Keratinocyte (primary cell): Measurements from ENCODE around the gene TNIP2. TPM values are rescaled to one million over a fixed set of nuclear protein-coding genes. Genes with fewer than 3 reads are reported as not detected.

ENCODE experiments used
- DNase-seq: peaks from one replicate; pipeline ENCODE4 v3.0.0-alpha.2; 2011; ENCODE audit warnings: low read depth, missing footprints, low spot score
- FAIRE-seq: peaks from 2 replicates; lab custom pipeline; 2011; peaks lifted over from hg19 to GRCh38; lab: Jason Lieb, UNC
- H2AFZ ChIP-seq: 2 replicates; pipeline ENCODE4 v1.6.0; 2012; ENCODE audit warnings: low read length, control low read depth, inconsistent platforms; ENCODE audit not compliant: control insufficient read depth
- H3K27ac ChIP-seq: 2 replicates; pipeline ENCODE4 v1.5.1; 2011; ENCODE audit warnings: low read length; ENCODE audit not compliant: control insufficient read depth, insufficient read depth
- H3K27me3 ChIP-seq: 3 replicates; pipeline ENCODE4 v1.6.0; 2011; ENCODE audit warnings: low read length; ENCODE audit not compliant: control insufficient read depth, insufficient read depth; ENCODE audit errors: extremely low read depth
- H3K36me3 ChIP-seq, 2 experiments: 2 replicates in 1 of 2; 3 replicates in 1 of 2; pipeline ENCODE4 v1.5.1; 2011; ENCODE audit warnings: low read length in 2 of 2, mild to moderate bottlenecking in 1 of 2; ENCODE audit not compliant: control insufficient read depth in 2 of 2, insufficient read depth in 2 of 2; ENCODE audit errors: extremely low read depth in 1 of 2
- H3K4me1 ChIP-seq: 3 replicates; pipeline ENCODE4 v1.5.1; 2011; ENCODE audit warnings: low read length; ENCODE audit not compliant: control insufficient read depth, insufficient read depth; ENCODE audit errors: extremely low read depth
- H3K4me2 ChIP-seq: 3 replicates; pipeline ENCODE4 v1.6.0; 2011; ENCODE audit warnings: low read depth, low read length; ENCODE audit not compliant: control insufficient read depth, insufficient read depth; ENCODE audit errors: extremely low read depth
- H3K4me3 ChIP-seq, 3 experiments: fragments of 200-600 bp in 1 of 3; sonication (generic) in 1 of 3; 2 replicates in 2 of 3; 3 replicates in 1 of 3; pipeline ENCODE4 v1.5.1; 2011 to 2016; ENCODE audit warnings: low read length in 3 of 3, mild to moderate bottlenecking in 3 of 3, control low read depth in 2 of 3, inconsistent platforms in 1 of 3, low read depth in 1 of 3, mixed read lengths in 1 of 3, mixed run types in 1 of 3, moderate library complexity in 1 of 3; ENCODE audit not compliant: control insufficient read depth in 2 of 3, insufficient read depth in 2 of 3; ENCODE audit errors: extremely low read depth in 1 of 3
- H3K79me2 ChIP-seq: 2 replicates; pipeline ENCODE4 v1.6.0; 2012; ENCODE audit warnings: low read length; ENCODE audit not compliant: control insufficient read depth, insufficient read depth
- H3K9ac ChIP-seq: 3 replicates; pipeline ENCODE4 v1.6.0; 2011; ENCODE audit warnings: low read length; ENCODE audit not compliant: control insufficient read depth, insufficient read depth; ENCODE audit errors: extremely low read depth
- H3K9me1 ChIP-seq: 3 replicates; pipeline ENCODE4 v1.6.0; 2011; ENCODE audit warnings: low read length; ENCODE audit not compliant: control insufficient read depth, insufficient read depth; ENCODE audit errors: extremely low read depth
- H3K9me3 ChIP-seq: 2 replicates; pipeline ENCODE4 v1.5.1; 2012; ENCODE audit warnings: low read depth, low read length; ENCODE audit not compliant: control insufficient read depth
- H4K20me1 ChIP-seq: 3 replicates; pipeline ENCODE4 v1.6.0; 2011; ENCODE audit warnings: low read length; ENCODE audit not compliant: control insufficient read depth, insufficient read depth; ENCODE audit errors: extremely low read depth
- CTCF ChIP-seq, 3 experiments: IDR thresholded peaks in 1 of 3; conservative IDR thresholded peaks in 1 of 3; optimal IDR thresholded peaks in 1 of 3; 2 replicates in 2 of 3; 3 replicates in 1 of 3; pipeline versions ENCODE3 to v1.5.1; 2011; ENCODE audit warnings: low read length in 3 of 3, mild to moderate bottlenecking in 3 of 3, moderate library complexity in 2 of 3, control low read depth in 1 of 3, inconsistent platforms in 1 of 3; ENCODE audit not compliant: insufficient read depth in 2 of 3; ENCODE audit errors: extremely low read depth in 1 of 3
- EZH2 ChIP-seq: IDR thresholded peaks from one replicate; pipeline ENCODE4 v1.6.1; 2012; ENCODE audit warnings: inconsistent platforms, mild to moderate bottlenecking, low read length, moderate library complexity
- dilution Hi-C: fragments of 300-500 bp; cut with MboI; formaldehyde crosslinking; loops from one replicate; pipeline ENCODE4 v1.7.0; 2020; ENCODE audit warnings: low sequenced_read_pairs; ENCODE audit not compliant: extremely low pct_ligation_motif_present
- polyA plus RNA-seq, 5 experiments: library from polyadenylated mRNA; depleted of rRNA in 3 of 5; stranded (reverse) in 3 of 5; stranded (forward) in 1 of 5; unstranded in 1 of 5; fragments of >200 nt; gene quantifications; 1 replicate in 1 of 5; 2 replicates in 3 of 5; 3 replicates in 1 of 5; pipeline versions ENCODE4 v1.2.1 to v1.2.3, GENCODE V29; 2011 to 2012; ENCODE audit warnings: missing spikeins in 2 of 5, low read depth in 1 of 5, low replicate concordance in 1 of 5

The TNIP2 gene
- polyA plus RNA-seq, 1 donor (not counting 4 experiments of a cell fraction or from before 2014, with no cell fraction given): 22.6 TPM

- Histone ChIP-seq H3K9me3 (no peaks in the 10 kb centered on the region), H3K27me3 (peaks cover 15% of the 10 kb centered on the region), H3K27ac (no peak overlapping the region), H3K4me3 (peak overlapping the region; percentile 50 to 74 (median 57)), H3K4me2 (peak overlapping the region; percentile 83), H3K9ac (peak overlapping the region; percentile 68), H3K79me2 (no peaks in the 10 kb centered on the region), H3K9me1 (no peaks in the 10 kb centered on the region), H3K4me1 (peaks cover 47% of the 10 kb centered on the region), H3K36me3 (no peaks in the 10 kb centered on the region), H2AFZ (peak overlapping the region; percentile 62), H4K20me1 (no peaks in the 10 kb centered on the region)
- dilution Hi-C loops: no loop called here
- no peak for DNase-seq
- FAIRE-seq: peak; percentile 60
- TF ChIP-seq CTCF (optimal IDR thresholded peaks at IDR 0.05 in 1 of 3, IDR thresholded peaks at IDR 0.05 in 1 of 3, conservative IDR thresholded peaks at IDR 0.05 in 1 of 3; ENCODE audit: extremely low read depth in 1 of 3, insufficient read depth in 2 of 3, low read length in 3 of 3) (no peak), EZH2 (no peak)
Observed at GRCh38 chr4:2793586-2794485, 37.7 kb upstream of the TNIP2 start.

- H3K4me2 ChIP-seq: peak within 1 kb of the TSS; percentile 83
- H4K20me1 ChIP-seq: no peaks in the 10 kb centered on the region
- peaks cover 39% of the 10 kb centered on the region for H3K4me1 ChIP-seq
- H3K9ac ChIP-seq: peak within 1 kb of the TSS; percentile 68
- H3K9me1 ChIP-seq: no peaks in the 10 kb centered on the region
- H3K36me3 ChIP-seq: no peaks in the 10 kb centered on the region
- H3K79me2 ChIP-seq: no peaks in the 10 kb centered on the region
- TF ChIP-seq EZH2: no peak
- no peak for TF ChIP-seq CTCF (optimal IDR thresholded peaks at IDR 0.05 in 1 of 3, IDR thresholded peaks at IDR 0.05 in 1 of 3, conservative IDR thresholded peaks at IDR 0.05 in 1 of 3; ENCODE audit: extremely low read depth in 1 of 3, insufficient read depth in 2 of 3, low read length in 3 of 3)
- dilution Hi-C loops: no loop called here
- no peaks in the 10 kb centered on the region for H3K9me3 ChIP-seq
- no peak within 1 kb of the TSS for H3K27ac ChIP-seq
- FAIRE-seq: no peak
- peaks cover 15% of the 10 kb centered on the region for H3K27me3 ChIP-seq
- peak within 1 kb of the TSS; percentile 9 for H2AFZ ChIP-seq
- H3K4me3 ChIP-seq: peak within 1 kb of the TSS; percentile 50 to 74 (median 57)
- no peak for DNase-seq
Observed at GRCh38 chr4:2792711-2793585, 36.8 kb upstream of the TNIP2 start, which contains the start of gene SH3BP2. Gene SH3BP2 (plus strand): TSS chr4:2793085. CDS start chr4:2820618, 27,533 bp downstream.
